ENCODE results near the gene SYT1.

SYT1 gene

GRCh38 chr12:79402606-79403005 lies 538.0 kb downstream of the SYT1 start:
- H3K4me3 ChIP-seq (ENCODE audit: low read depth, low read length), result no peak overlapping the region
- H3K9me3 ChIP-seq (ENCODE audit: control insufficient read depth, insufficient read depth, low read depth, low read length), result no peaks in the 10 kb centered on the region
- no peak overlapping the region for H3K27ac ChIP-seq (ENCODE audit: extremely low read depth, low read depth, low read length)
- no peak for TF ChIP-seq ZNF19 (tag by site-specific recombination; IDR thresholded peaks at IDR 0.05; ENCODE audit: low read depth)
- TF ChIP-seq ZNF221 (tag by site-specific recombination; IDR thresholded peaks at IDR 0.05; ENCODE audit: borderline replicate concordance), result no peak
- TF ChIP-seq ZBTB8A (tag by site-specific recombination; IDR thresholded peaks at IDR 0.05), result no peak
- TF ChIP-seq ZNF610 (tag by site-specific recombination; IDR thresholded peaks at IDR 0.05; ENCODE audit: borderline replicate concordance), result no peak
- TF ChIP-seq ZNF555 (tag by site-specific recombination; conservative IDR thresholded peaks at IDR 0.05), result no peak
- no peak for TF ChIP-seq ZNF398 (tag by site-specific recombination; IDR thresholded peaks at IDR 0.05)
- no peak for TF ChIP-seq ZNF558 (tag by site-specific recombination; IDR thresholded peaks at IDR 0.05)
- TF ChIP-seq ZNF658 (tag by site-specific recombination; IDR thresholded peaks at IDR 0.05), result no peak
- TF ChIP-seq ZSCAN18 (tag by site-specific recombination; IDR thresholded peaks at IDR 0.05), result no peak
- no peak for TF ChIP-seq ZNF155 (tag by site-specific recombination; IDR thresholded peaks at IDR 0.05)
- TF ChIP-seq ZNF747 (tag by site-specific recombination; IDR thresholded peaks at IDR 0.05), result no peak
- TF ChIP-seq ZNF148 (tag by site-specific recombination; IDR thresholded peaks at IDR 0.05; ENCODE audit: borderline replicate concordance), result no peak
- no peak for TF ChIP-seq ZNF548 (tag by site-specific recombination; IDR thresholded peaks at IDR 0.05)
- no peak for TF ChIP-seq ZBTB21 (tag by site-specific recombination; IDR thresholded peaks at IDR 0.05)
- TF ChIP-seq REPIN1 (tag by site-specific recombination; IDR thresholded peaks at IDR 0.05; ENCODE audit: low read depth), result no peak
- TF ChIP-seq ZNF223 (tag by site-specific recombination; IDR thresholded peaks at IDR 0.05), result no peak
- POLR2A ChIA-PET, result no interaction called here
- no peaks in the 10 kb centered on the region for H3K36me3 ChIP-seq (ENCODE audit: control insufficient read depth in 2 of 2, insufficient read depth in 1 of 2, low read length in 2 of 2)
- no peaks in the 10 kb centered on the region for H3K4me1 ChIP-seq (ENCODE audit: control insufficient read depth, insufficient read depth, low read length)
- CTCF ChIA-PET, result interaction anchor here (1.0 kb wide), 1 partner anchor 17 kb away, joined by 3 read pairs; no protein-coding TSS in a partner anchor

GRCh38 chr12:79406993-79407392 lies 542.4 kb downstream of the SYT1 start:
- CTCF ChIA-PET, result interaction anchor here (1.1 to 2.7 kb wide), 6 partner anchors 9 to 922 kb away, joined by 3 to 6 read pairs (median 3); no protein-coding TSS in a partner anchor
- POLR2A ChIA-PET, result no interaction called here
- no peak overlapping the region for H3K4me3 ChIP-seq (ENCODE audit: low read depth, low read length)
- no peak overlapping the region for H3K27ac ChIP-seq (ENCODE audit: extremely low read depth, low read depth, low read length)
- TF ChIP-seq ZNF785 (tag by site-specific recombination; IDR thresholded peaks at IDR 0.05), result no peak
- no peak for TF ChIP-seq ZNF23 (tag by site-specific recombination; IDR thresholded peaks at IDR 0.05; ENCODE audit: borderline replicate concordance)
- TF ChIP-seq ZNF837 (tag by site-specific recombination; IDR thresholded peaks at IDR 0.05), result no peak
- no peak for TF ChIP-seq ATF2 (tag by site-specific recombination; IDR thresholded peaks at IDR 0.05; ENCODE audit: low read depth)
- no peak for TF ChIP-seq ZNF558 (tag by site-specific recombination; IDR thresholded peaks at IDR 0.05)
- TF ChIP-seq ZNF16 (tag by site-specific recombination; IDR thresholded peaks at IDR 0.05; ENCODE audit: low read depth), result no peak
- no peaks in the 10 kb centered on the region for H3K4me1 ChIP-seq (ENCODE audit: control insufficient read depth, insufficient read depth, low read length)
- H3K9me3 ChIP-seq (ENCODE audit: control insufficient read depth, insufficient read depth, low read depth, low read length), result no peaks in the 10 kb centered on the region
- no peaks in the 10 kb centered on the region for H3K36me3 ChIP-seq (ENCODE audit: control insufficient read depth in 2 of 2, insufficient read depth in 1 of 2, low read length in 2 of 2)

Measured in HEK293 (cell line).